Tibial artery (tissue), 4 donors: ENCODE measurements around the gene MAP3K20.

ENCODE experiments used
- DNase-seq, 2 donors: peaks; one replicate each; pipeline ENCODE4 v3.0.0-alpha.2; 2019
- H3K27ac ChIP-seq, 2 donors: fragments of 200-600 bp; sonication (generic) in 1 of 2; 1 replicate in 1 of 2; 2 replicates in 1 of 2; pipeline ENCODE4 v1.5.1; 2018 to 2019; ENCODE audit warnings: mild to moderate bottlenecking in 1 of 2
- H3K27me3 ChIP-seq, 2 donors: fragments of 200-600 bp; sonication (generic) in 1 of 2; one replicate each; pipeline versions ENCODE4 v1.5.1 to v1.6.0; 2016 to 2019
- H3K36me3 ChIP-seq, 3 donors: fragments of 200-600 bp; sonication (generic) in 2 of 3; one replicate each; pipeline ENCODE4 v1.5.1; 2016 to 2019; ENCODE audit warnings: mild to moderate bottlenecking in 2 of 3
- H3K4me1 ChIP-seq, 4 donors: fragments of 200-600 bp; sonication (generic) in 2 of 4; 1 replicate in 3 of 4; 2 replicates in 1 of 4; pipeline ENCODE4 v1.5.1; 2016 to 2019
- H3K4me3 ChIP-seq, 2 donors: fragments of 200-600 bp; sonication (generic) in 1 of 2; 1 replicate in 1 of 2; 2 replicates in 1 of 2; pipeline ENCODE4 v1.5.1; 2018 to 2019; ENCODE audit warnings: mild to moderate bottlenecking in 2 of 2
- H3K9me3 ChIP-seq, 3 donors: fragments of 200-600 bp; sonication (generic) in 1 of 3; one replicate each; pipeline ENCODE4 v1.5.1; 2016 to 2019
- CTCF ChIP-seq, 2 experiments: fragments of 200-600 bp in 1 of 2; fragments of 450-650 bp in 1 of 2; IDR thresholded peaks; one replicate each; pipeline ENCODE4 v1.5.1; 2017 to 2019; ENCODE audit warnings: antibody characterized with exemption in 2 of 2, mild to moderate bottlenecking in 1 of 2, moderate library complexity in 1 of 2
- intact Hi-C: fragments of 100-400 bp; cut with DNase I; formaldehyde crosslinking; loops from one replicate; pipeline ENCODE4 v1.15.0; 2023; ENCODE audit warnings: low total_unique reads

Gene MAP3K20

GRCh38 chr2:173132531-173132930, 56.9 kb downstream of the MAP3K20 start:
- Histone ChIP-seq H3K27ac (no peak overlapping the region), H3K9me3 (no peaks in the 10 kb centered on the region), H3K36me3 (no peaks in the 10 kb centered on the region), H3K4me3 (no peak overlapping the region), H3K4me1 (peaks cover 0 to 51% (median 12%) of the 10 kb centered on the region in 4 donors), H3K27me3 (no peaks in the 10 kb centered on the region)
- DNase-seq: no peak
- no peak for TF ChIP-seq CTCF (IDR thresholded peaks at IDR 0.05)
- intact Hi-C loops: no loop called here

- H3K27ac ChIP-seq: no peak overlapping the region
- H3K36me3 ChIP-seq: no peaks in the 10 kb centered on the region
- no peak for TF ChIP-seq CTCF (IDR thresholded peaks at IDR 0.05)
- no peak for DNase-seq
- intact Hi-C loops: no loop called here
- peaks cover 0 to 62% (median 12%) of the 10 kb centered on the region in 4 donors for H3K4me1 ChIP-seq
- H3K4me3 ChIP-seq: no peak overlapping the region
- no peaks in the 10 kb centered on the region for H3K9me3 ChIP-seq
- H3K27me3 ChIP-seq: no peaks in the 10 kb centered on the region
Measured at GRCh38 chr2:173134703-173135102, 59.1 kb downstream of the MAP3K20 start.

GRCh38 chr2:173136067-173136466, 60.4 kb downstream of the MAP3K20 start:
- DNase-seq: no peak
- TF ChIP-seq CTCF (IDR thresholded peaks at IDR 0.05): no peak
- intact Hi-C loops: no loop called here
- Histone ChIP-seq H3K9me3 (no peaks in the 10 kb centered on the region), H3K4me1 (peaks cover 0 to 52% (median 8%) of the 10 kb centered on the region in 4 donors), H3K4me3 (no peak overlapping the region), H3K36me3 (no peaks in the 10 kb centered on the region), H3K27ac (no peak overlapping the region), H3K27me3 (no peaks in the 10 kb centered on the region)

GRCh38 chr2:173136599-173136998, 61.0 kb downstream of the MAP3K20 start:
- H3K9me3 ChIP-seq: no peaks in the 10 kb centered on the region
- intact Hi-C loops: no loop called here
- no peak for DNase-seq
- H3K36me3 ChIP-seq: no peaks in the 10 kb centered on the region
- H3K27me3 ChIP-seq: no peaks in the 10 kb centered on the region
- H3K4me3 ChIP-seq: no peak overlapping the region
- peaks cover 0 to 47% (median 5%) of the 10 kb centered on the region in 4 donors for H3K4me1 ChIP-seq
- TF ChIP-seq CTCF (IDR thresholded peaks at IDR 0.05): no peak
- no peak overlapping the region for H3K27ac ChIP-seq

- intact Hi-C loops: no loop called here
- Histone ChIP-seq H3K36me3 (no peaks in the 10 kb centered on the region), H3K4me1 (peaks cover 0 to 38% (median 3%) of the 10 kb centered on the region in 4 donors), H3K27me3 (no peaks in the 10 kb centered on the region), H3K9me3 (no peaks in the 10 kb centered on the region), H3K4me3 (no peak overlapping the region), H3K27ac (no peak overlapping the region)
- TF ChIP-seq CTCF (IDR thresholded peaks at IDR 0.05): no peak
- no peak for DNase-seq
Measured at GRCh38 chr2:173137610-173138009, 62.0 kb downstream of the MAP3K20 start.

GRCh38 chr2:173138962-173139361, 63.3 kb downstream of the MAP3K20 start:
- Histone ChIP-seq H3K4me3 (no peak overlapping the region), H3K4me1 (peaks cover 0 to 30% (median 3%) of the 10 kb centered on the region in 4 donors), H3K27ac (no peak overlapping the region), H3K27me3 (no peaks in the 10 kb centered on the region), H3K9me3 (no peaks in the 10 kb centered on the region), H3K36me3 (no peaks in the 10 kb centered on the region)
- intact Hi-C loops: no loop called here
- TF ChIP-seq CTCF (IDR thresholded peaks at IDR 0.05): no peak
- no peak for DNase-seq
